Chondrocyte (in vitro differentiated cells): ENCODE results near the gene GADD45A. TPM values are rescaled to one million over a fixed set of nuclear protein-coding genes. Genes with fewer than 3 reads are reported as not detected.
A peak's percentile ranks its signal among the peaks of the same experiment; 100 is the strongest.

Source experiments
- DNase-seq: peaks from one replicate; pipeline ENCODE4 v3.0.0; 2021; ENCODE audit warnings: mixed read lengths, low spot score
- H3K27ac Mint-ChIP-seq: one replicate; pipeline ENCODE4 v1.8.0; 2021; ENCODE audit warnings: mild to moderate bottlenecking, moderate library complexity, mixed read lengths; ENCODE audit not compliant: unreplicated experiment
- H3K27me3 Mint-ChIP-seq: 2 replicates; pipeline ENCODE4 v1.8.0; 2021; ENCODE audit warnings: low read depth, mixed read lengths
- H3K36me3 Mint-ChIP-seq: 2 replicates; pipeline ENCODE4 v1.8.0; 2021; ENCODE audit warnings: low read depth, mixed read lengths
- H3K4me1 Mint-ChIP-seq: 2 replicates; pipeline ENCODE4 v1.8.0; 2021; ENCODE audit warnings: low read depth, mild to moderate bottlenecking, mixed read lengths
- H3K4me3 Mint-ChIP-seq: one replicate; pipeline ENCODE4 v1.8.0; 2021; ENCODE audit warnings: mild to moderate bottlenecking, moderate library complexity, mixed read lengths; ENCODE audit not compliant: unreplicated experiment
- H3K9me3 Mint-ChIP-seq: 2 replicates; pipeline ENCODE4 v1.8.0; 2021; ENCODE audit warnings: low read depth, mixed read lengths
- total RNA-seq: library from RNA; stranded (reverse); gene quantifications from 3 replicates; pipeline ENCODE4 v1.2.1, GENCODE V29; 2021
- TF ChIP-seq, protein P1 (sequence below): fragments of 200-600 bp; sonication (generic); IDR thresholded peaks from 2 replicates; pipeline ENCODE4 v1.5.0; 2021; ENCODE audit warnings: antibody characterized with exemption, mild to moderate bottlenecking, moderate library complexity

GADD45A gene
- total RNA-seq, 1 donor from 2014 or later, result 89.4 TPM

DNA sequence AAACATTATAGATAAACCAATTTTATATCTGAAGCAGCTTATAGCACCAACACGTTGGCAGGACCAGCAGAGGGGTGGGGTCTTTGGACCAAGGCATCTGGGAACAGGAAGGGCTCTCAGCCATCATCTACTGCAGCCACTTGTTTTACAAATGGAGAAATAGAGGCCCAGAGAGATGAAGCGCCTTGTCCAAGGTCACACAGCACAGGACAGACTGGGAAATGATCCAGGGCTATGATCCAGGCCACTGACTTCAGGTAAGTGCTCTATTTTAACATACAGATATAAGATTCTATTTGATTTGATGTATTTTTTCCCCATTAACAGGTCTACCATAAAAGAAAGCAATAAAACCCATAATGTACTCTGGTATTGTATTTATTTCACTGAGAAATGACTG lies 16.9 kb downstream of the GADD45A start:
- H3K4me3 Mint-ChIP-seq, result no peak overlapping the region
- no peaks in the 10 kb centered on the region for H3K27me3 Mint-ChIP-seq
- H3K36me3 Mint-ChIP-seq, result peaks cover 23% of the 10 kb centered on the region
- H3K27ac Mint-ChIP-seq, result no peak overlapping the region
- TF ChIP-seq, protein P1, sequence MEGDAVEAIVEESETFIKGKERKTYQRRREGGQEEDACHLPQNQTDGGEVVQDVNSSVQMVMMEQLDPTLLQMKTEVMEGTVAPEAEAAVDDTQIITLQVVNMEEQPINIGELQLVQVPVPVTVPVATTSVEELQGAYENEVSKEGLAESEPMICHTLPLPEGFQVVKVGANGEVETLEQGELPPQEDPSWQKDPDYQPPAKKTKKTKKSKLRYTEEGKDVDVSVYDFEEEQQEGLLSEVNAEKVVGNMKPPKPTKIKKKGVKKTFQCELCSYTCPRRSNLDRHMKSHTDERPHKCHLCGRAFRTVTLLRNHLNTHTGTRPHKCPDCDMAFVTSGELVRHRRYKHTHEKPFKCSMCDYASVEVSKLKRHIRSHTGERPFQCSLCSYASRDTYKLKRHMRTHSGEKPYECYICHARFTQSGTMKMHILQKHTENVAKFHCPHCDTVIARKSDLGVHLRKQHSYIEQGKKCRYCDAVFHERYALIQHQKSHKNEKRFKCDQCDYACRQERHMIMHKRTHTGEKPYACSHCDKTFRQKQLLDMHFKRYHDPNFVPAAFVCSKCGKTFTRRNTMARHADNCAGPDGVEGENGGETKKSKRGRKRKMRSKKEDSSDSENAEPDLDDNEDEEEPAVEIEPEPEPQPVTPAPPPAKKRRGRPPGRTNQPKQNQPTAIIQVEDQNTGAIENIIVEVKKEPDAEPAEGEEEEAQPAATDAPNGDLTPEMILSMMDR, result no peak
- peaks cover 3% of the 10 kb centered on the region for H3K9me3 Mint-ChIP-seq
- DNase-seq, result no peak
- H3K4me1 Mint-ChIP-seq, result peaks cover 25% of the 10 kb centered on the region

DNA sequence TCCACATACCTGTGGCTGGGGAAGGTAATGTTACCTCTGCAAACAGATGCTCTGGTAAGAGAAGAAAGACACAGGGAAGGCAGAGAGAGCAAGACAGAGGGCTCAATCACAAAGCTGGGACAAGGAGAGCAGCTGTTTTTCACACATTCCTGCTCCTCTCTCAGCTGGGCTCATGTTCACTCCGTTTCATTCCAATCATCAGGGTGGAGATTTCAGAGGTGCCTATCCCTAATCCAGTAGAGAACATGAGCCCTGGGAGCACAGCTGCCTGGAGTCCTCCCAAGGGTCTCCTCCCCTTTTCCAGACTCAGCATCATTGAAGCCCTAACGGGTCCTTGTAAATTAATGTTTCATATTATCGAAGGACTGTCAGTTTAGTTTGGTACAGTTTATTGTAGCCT lies 19.4 kb downstream of the GADD45A start:
- DNase-seq, result no peak
- H3K4me1 Mint-ChIP-seq, result peaks cover 45% of the 10 kb centered on the region
- H3K27me3 Mint-ChIP-seq, result no peaks in the 10 kb centered on the region
- no peak overlapping the region for H3K4me3 Mint-ChIP-seq
- peaks cover 25% of the 10 kb centered on the region for H3K36me3 Mint-ChIP-seq
- no peak overlapping the region for H3K27ac Mint-ChIP-seq
- H3K9me3 Mint-ChIP-seq, result peaks cover 4% of the 10 kb centered on the region
- TF ChIP-seq, protein P1, result no peak

- Mint-ChIP-seq H3K27ac (peak overlapping the region; percentile 89), H3K9me3 (peaks cover 4% of the 10 kb centered on the region), H3K27me3 (no peaks in the 10 kb centered on the region), H3K36me3 (peaks cover 25% of the 10 kb centered on the region), H3K4me1 (peaks cover 50% of the 10 kb centered on the region), H3K4me3 (no peak overlapping the region)
- DNase-seq, result no peak
- TF ChIP-seq, protein P1, result no peak
Observed at GRCh38 chr1:67705735-67706453, 20.9 kb downstream of the GADD45A start.

GRCh38 chr1:67708606-67709005 lies 23.6 kb downstream of the GADD45A start:
- Mint-ChIP-seq H3K27ac (no peak overlapping the region), H3K27me3 (no peaks in the 10 kb centered on the region), H3K4me3 (no peak overlapping the region), H3K9me3 (peaks cover 4% of the 10 kb centered on the region), H3K36me3 (peaks cover 20% of the 10 kb centered on the region), H3K4me1 (peaks cover 62% of the 10 kb centered on the region)
- no peak for DNase-seq
- TF ChIP-seq, protein P1, result no peak

GRCh38 chr1:67710417-67710816 lies 25.4 kb downstream of the GADD45A start:
- Mint-ChIP-seq H3K9me3 (peaks cover 4% of the 10 kb centered on the region), H3K36me3 (peaks cover 11% of the 10 kb centered on the region), H3K4me3 (peak overlapping the region; percentile 37), H3K27me3 (no peaks in the 10 kb centered on the region), H3K27ac (peak overlapping the region; percentile 93), H3K4me1 (peaks cover 78% of the 10 kb centered on the region)
- TF ChIP-seq, protein P1, result no peak
- no peak for DNase-seq
